ENCODE results near the gene ERCC6.
A peak's percentile ranks its signal among the peaks of the same experiment; 100 is the strongest.

Gene ERCC6

DNA sequence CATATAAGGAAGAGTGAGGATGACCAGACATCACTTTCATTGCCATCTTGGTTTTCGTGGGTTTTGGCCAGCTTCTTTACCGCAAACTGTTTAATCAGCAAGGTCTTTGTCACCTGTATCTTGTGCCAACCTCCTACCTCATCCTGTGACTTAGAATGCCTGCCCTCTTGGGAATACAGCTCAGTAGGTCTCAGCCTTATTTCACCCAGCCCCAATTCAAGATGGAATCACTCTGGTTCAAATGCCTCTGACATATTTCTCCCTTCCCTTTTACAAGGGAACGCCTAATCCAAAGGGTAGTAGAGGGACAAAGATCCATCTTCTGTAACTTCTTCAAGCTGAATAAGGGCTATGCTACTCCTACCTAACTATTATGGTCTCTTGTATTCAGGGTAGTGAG lies 4.7 kb upstream of the ERCC6 start:
- DNase-seq: no peak

DNA sequence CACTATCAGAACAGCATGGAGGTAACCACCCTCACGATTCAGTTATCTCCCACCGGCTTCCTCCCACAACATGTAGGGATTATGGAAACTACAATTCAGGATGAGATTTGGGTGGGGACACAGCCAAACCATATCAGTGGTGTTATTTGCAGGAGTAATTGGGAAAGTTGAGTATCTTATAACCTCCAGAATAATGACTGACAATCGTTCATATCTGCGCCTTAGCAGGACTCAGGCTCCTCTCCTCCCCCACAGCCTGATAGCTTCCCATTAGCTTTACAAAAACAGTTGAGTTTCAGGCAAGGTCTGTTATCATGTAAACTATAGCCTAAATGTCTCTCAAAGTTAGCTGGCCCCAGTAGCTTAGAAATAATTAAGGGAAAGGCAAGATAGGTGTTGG lies 3.4 kb upstream of the ERCC6 start:
- no peak for DNase-seq

DNA sequence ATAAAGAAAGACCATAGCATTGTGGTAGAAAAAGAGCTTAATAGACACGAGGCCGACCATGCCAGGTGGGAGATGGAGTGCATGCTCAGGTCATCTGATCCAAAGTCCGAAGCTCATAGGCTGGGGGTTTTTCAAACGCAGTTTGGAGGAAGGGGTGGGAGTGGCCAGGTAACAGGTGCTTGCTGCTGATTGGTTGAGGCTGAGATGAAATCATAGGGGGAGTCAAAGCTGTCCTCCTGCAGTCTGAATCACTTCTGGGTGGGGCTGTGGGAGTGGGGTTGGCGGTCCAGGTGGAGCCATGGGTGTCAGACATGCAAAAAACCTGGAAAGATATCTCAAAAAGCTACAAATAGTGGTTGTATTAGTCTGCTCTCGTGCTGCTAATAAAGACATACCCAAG lies 2.8 kb upstream of the ERCC6 start:
- DNase-seq: no peak

DNA sequence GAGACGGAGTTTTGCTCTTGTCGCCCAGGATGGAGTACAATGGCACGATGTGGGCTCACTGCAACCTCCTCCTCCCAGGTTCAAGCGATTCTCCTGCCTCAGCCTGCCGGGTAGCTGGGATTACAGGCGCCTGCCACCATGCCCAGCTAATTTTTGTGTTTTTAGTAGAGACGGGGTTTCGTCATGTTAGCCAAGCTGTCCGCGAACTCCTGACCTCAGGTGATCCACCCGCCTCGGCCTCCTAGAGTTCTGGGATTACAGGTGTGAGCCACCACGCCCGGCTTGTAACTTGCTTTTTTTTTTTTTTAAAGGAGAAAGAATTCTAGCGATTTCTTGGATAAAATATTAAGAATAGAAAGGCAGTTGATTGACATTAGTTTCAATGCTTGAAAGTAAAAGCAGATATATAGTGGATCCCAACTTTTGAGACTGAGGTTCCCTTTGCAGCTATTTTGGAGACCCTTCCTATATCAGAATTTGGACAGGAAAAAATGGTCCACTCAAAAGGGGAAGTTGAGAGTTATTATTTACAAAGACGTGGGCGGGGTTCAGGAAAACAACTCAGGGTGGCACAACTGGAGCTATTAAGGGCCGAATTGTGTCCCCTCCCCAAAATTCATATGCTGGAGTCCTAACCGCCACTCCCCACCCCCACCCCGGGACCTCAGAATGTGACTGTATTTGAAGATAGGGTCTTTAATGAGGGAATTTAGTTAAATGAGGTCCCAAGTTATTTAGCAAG lies 1.3 kb upstream of the ERCC6 start:
- no peak for DNase-seq

DNA sequence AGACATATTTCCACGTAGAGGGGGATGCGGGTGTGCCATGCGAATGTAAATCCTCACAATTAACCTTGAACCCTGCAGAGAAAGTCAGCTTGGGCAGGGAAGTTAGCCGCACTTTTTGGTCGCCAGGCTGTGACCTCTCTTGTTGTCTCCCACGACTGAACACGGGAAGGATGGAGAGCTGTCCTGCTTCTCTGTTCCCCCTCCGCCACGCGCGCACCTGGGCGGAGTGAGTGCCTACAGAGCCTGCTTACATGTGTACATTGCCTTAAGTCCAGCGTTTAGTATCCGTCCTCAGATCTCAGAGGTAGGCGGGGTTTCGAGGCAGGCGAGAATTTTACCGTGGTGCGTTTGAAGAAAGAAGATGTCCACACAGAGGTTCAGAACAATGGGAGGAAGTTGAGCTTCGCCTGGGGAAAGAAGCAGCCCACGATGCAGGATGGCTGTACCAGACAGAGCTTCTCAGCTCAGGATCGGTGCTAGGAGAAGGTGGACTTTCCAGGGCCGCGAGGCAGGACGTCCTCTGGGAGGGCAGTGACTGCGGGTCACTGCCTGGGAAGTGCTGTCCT lies 482 bp upstream of the ERCC6 start:
- DNase-seq: peak; percentile 30

DNA sequence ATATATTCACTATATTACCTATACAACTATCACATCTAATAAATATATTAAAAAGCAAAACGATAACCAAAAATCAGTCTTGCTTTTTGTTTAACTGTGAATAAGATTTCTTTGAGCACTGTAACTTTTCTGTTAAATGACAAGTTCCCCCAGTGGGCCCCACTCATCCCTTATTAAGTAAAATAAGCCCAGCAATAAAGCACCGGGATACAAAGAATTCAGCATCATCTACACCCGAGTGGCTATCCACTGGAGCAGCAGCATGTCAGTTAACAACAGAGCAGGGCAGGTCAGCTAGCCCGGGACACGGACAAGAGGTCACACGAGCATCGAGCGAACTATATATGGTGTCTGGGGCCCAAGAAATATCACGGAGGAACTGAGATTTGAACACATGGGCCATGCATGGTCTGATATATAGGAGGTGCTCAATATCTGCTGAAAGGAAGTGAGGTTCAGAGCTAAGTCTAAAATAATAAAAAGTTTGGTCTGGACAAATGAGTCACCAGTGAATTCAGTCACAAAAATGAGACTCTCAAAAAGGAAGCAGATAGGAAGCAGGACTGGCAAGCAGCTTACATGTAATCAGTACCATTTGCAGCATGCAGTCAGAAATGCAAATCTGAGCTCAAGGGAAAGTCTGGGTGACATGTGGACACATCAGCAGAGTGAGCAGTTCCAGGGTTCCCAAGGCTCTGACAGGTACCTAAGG lies 4.1 kb downstream of the ERCC6 start:
- no peak for DNase-seq

DNA sequence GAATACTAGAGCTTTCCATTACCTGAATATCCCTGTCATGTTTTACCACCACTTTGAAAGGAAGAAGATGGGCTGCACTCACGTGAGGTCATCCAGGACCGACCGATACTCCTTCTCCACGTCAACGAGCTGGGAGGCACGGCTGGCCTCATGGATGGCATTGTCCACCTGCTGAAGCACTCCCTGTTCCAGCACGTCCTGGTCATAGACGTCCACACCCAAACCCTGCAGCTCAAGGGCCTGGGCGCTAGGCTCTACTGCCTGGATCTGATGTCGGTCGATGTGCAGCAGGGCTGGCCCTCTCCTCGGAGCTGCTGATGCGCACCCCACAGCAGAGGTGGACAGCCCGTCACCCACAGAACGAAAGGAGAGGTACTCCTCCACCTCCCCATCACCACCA lies 6.5 kb downstream of the ERCC6 start:
- DNase-seq: no peak

DNA sequence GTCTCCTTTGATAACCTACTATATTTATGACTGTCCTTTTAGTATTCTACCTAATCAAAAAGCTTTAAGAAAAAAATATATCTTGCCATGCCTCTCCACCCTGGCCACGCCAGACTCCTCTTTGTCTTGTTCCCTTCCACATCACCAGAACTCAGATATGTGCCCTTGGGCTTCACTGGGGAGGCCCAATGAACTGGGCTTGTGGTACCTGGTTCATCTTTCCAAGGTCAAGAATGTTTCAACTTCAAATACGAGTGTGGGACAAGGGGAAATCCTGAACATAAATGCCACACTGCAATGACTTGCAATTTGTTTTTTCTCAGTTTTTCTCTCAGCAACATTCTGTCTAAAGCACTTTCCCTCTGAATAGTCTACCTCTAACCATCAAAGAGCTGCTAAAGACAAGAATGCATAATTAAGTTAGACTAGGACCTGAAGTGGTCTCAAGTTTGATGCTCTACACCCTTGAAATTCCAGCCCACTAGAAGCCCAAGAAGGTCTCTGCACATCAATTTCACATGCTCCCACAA lies 9.9 kb downstream of the ERCC6 start:
- DNase-seq: no peak

DNA sequence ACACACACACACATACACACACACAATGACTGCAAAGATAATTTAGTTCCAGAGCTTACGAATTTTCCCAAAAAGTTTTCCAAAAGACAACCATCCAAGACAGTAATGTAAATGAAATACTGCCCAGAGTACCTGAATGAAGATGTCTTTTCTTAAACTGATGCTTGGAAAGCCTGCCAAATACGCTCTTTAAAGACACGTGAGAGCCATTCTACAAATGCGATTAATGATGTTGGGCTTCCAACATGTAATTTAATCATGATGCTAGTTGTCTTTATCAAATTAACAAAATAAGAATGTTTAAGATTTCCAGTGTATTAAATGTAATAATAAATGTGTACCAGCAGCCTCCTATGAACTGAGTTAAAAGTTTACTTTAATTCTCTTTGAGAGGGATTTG lies 11.1 kb downstream of the ERCC6 start:
- no peak for DNase-seq

DNA sequence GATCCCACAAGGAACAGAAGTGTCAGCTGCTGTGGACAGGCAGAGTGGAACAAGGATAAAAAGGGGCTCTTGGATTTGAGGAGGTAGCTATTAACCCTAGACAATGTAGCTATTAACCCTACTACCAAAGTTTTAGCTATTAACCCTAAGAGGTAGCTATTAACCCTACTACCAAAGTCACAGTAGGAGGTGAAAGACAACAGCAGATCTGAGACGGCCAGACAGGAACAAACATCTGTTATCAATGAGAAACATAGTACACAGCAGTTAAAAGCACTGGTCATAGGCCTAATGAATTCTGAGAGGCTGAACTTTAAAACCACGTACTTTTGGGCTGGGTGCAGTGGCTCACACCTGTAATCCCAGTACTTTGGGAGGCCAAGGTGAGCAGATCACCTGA lies 11.9 kb downstream of the ERCC6 start:
- no peak for DNase-seq

DNA sequence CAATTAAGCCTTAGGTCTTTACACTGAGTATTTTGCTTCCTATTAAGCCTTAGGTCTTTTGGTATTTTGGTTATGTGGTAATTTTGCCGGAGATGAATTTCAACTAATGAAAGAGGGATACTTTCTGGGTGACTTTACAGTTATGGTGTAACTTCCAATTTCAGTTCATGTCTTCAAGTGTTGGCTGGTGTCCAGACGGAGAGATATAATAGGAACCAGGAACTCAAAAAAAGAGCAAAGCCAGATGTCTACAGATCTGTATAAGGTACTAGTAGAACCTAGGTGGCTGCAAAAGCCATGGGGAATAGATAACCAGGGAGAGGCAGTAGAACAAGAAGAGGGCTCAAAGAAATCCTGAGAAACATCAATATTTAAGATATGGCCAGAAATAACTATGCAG lies 12.3 kb downstream of the ERCC6 start:
- no peak for DNase-seq

DNA sequence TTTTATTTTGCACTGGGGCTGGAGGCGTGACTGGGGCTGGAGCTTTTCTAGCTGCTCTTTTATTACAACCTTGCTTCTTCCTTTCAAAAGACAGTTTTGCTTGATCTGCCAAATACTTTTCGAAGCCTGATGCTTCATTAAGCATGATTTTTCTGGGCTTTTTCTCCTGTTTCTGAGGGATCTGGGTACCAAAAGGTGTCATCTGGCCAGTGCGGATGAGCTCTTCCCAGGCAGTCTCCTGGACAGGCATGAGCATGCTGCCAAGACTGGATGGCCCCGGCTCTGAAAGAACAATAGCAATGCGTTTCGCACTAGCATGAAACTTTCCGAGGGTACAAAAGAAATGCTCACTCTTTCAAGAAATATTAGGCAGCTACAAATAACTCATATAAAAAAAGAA lies 14.4 kb downstream of the ERCC6 start:
- DNase-seq: no peak

DNA sequence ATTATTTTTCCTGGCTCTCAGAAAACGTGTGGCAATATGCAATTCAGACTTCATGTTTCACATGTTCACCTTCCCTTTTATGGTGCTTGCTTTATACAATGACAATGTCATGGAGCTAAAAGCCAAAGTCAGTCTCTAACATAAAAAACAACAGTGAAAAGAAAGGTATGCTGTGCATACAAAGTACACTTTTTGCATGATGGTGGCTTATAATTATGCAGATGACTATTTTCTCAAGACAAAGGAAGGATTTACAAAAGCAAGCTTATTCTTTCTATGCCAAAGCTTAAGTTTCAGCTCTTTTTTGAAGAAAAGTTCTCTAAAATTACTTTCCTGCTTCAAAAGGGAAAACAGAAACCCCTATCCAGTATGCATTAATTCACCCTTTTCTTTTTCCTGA lies 15.6 kb downstream of the ERCC6 start:
- no peak for DNase-seq

DNA sequence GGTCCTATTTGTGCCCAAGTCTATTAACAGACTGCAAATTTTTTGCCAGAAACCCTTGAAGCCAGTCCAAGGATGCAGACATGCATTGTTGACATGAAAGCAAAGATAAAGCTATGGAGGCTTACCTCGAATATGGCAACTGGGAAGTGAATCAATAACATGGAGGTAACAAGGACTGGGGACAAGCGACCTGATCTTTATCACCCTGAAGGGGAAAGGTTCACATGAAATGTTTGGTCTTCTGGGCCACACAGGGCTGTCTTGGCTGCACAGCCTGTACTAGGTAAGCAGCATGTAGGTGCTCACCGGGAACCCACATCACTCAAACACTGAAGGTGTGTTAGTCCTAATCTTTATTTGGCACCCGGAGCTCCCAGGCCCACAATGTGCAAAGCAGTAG lies 17.9 kb downstream of the ERCC6 start:
- DNase-seq: no peak

DNA sequence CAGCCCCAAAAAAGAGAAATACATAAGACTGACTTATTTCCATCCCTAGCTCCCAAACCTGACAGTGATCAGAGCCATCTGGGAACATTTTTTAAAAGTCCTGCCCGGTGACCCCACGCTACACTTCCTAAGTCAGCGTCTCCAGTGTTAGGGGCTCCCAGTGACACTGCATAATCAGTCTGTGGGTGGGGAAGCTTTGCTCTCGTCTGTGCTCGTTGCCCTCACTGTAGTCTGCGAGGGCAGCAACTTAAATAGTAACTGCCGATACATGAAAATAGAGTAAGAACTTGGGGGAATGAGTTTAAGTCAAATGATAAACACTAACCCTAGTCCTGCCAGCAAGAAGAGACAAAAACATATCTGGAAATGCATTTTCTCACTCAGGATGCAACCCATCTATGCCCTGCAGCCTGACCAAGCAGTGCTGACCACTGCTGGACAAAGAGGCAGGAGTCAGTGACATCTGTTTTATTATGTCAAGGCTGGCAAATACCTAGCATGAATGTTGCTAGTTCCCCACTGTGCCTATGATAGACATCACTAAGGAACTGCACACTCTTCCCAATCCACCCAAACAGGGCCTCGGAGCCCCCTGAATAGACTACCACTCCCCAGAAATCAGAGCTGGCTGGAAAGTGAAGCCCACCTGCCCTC lies 18.7 kb downstream of the ERCC6 start:
- DNase-seq: no peak

DNA sequence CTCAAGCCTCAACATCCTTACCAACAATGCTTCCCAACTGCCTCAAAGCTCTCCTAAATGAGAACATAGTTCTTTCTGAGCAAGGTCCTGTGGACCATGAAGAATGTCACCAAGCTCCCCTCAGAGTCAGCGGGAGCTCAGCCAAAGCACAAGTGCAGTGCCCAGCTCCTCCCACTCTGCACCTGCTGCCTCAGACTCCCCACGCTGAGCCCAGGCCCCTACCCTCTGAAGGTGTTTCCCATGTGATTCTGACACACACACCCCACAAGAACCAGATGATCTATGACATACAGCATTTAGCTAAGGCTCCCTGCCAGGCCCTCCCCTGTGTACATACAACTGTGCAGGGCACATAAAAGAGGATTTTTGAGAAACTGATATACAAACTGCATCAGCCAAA lies 19.2 kb downstream of the ERCC6 start:
- no peak for DNase-seq

DNA sequence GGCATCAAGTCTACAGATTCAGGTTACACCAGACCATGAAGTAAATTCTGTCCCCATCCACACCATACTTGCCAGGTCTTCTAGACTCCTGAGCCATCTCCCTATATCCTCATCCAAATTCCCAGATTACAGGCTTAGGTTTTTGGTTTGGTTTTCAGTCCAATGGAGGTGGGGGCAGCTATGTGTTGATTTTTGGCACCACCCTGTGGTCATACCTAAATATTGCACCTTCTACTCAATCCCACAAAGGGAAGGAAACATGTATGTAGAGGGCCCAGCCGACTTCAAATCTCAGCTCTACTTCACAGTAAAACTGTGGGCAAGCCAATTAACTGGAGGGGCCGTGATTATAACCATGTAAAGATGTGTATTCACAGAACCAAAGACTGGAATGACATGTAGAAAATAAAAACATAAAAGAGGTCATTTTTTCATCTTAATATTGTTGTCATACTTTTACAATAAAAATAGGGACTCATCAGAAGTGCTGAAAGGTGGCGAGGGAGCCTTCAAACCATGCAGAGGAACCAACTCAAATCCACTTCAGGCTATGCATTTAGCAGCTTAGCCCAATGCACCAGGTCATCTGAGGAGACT lies 19.8 kb downstream of the ERCC6 start:
- peak; percentile 22 for DNase-seq

DNA sequence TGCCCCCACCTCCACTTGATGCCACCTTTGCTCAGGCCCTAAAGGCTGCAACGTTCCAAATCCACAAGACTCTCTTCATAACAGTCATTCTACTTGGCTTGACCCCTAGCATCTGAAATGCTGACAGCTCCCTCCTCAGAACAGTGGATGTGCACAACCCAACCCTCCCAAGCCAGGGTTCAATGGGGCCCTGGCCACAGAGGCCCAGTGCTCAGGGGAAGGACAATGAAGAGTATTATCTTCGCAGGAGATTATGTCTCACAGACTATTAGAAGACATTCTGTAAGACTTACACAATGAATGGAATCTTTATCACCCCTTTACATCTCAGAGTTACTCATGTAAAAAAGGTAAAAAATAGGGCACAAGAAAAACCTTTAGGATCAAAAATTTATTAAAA lies 20.4 kb downstream of the ERCC6 start:
- DNase-seq: no peak

DNA sequence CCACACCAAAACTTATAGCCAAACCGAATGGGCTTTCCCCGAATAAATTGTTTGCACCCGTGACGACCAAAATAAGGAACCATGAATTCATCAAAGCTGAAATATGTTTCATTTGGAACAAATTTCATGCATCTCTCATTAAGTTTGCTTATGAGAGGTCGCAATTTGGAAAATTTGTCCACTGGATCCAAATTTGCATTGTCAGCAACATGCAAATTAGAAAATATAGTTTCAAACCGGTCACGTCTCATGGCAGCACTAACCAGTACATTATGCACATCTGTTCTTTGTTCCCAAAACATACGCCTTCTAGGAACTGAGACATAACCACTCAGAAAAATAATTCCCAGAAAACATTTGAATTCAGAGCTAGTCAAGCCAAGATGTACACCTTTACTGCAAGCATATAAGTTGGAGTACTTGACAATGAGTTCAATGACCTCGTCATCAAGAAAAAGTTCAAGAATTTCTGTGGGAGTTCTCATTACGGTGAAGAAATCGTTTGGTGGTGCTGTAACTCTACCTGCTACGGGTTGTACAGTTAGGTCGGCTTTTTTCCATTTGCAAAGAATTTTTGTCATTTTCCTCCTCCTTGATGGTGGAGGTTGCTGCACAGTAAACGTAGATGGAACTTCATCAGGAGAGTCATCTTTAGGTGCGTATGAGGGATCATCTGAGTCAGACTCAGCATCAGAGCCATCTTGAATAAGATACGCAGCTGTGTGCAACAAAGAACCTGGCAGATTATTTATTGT lies 22.5 kb downstream of the ERCC6 start:
- no peak for DNase-seq

DNA sequence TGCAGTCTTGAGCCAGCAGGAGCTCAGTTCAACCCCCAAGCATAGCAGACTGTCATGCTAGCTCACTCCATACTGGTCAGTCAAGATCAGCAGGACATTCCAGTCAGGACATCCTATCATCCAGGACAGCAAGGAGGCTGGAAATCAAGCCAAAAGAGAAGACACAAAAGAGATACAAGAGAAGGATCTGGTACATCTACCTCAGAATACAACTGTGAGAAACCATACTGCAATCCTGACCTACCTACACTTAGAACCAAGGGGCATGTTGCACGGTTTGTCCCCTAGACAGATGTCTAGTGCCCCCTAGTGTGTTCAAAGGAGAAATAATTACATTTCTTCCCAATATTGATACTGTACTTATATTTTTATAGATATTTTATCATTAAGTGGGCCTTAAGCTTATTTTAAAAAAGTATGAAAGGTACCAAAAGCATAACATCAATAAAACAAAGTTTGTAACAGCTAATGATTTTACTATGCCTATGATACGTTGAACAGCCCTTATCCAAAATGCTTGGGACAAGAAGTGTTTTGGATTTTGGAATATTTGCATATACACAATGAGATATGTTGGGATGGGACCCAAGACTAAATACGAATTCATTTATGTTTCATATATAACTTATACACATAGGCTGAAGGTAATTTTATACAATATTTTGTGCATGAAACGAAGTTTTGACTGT lies 26.7 kb downstream of the ERCC6 start:
- DNase-seq: peak; percentile 29

DNA sequence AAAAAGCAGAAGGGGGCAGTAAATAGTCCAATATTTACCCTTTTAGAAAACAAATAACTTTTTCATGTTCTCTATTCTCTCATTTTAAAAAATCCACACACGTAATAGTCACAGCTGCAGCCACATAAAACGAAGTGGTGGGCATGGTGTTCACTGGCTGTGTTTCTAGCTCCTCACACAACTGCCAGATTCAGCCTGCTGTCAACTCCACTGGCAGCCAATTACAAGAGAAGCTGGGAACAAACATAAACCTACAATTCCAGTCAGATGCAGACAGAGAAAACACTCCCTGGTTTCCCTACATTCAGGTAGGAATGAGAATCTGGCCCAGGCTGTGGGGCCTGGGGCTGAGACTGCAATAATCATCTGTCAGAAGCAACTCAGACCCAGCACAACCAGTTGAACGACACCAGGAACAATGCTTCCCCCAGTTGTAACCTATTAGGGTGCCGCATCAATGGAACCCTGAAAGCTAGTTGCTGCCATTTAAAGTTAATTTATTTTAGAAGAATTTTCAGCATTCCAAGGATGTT lies 29.1 kb downstream of the ERCC6 start:
- DNase-seq: no peak

DNA sequence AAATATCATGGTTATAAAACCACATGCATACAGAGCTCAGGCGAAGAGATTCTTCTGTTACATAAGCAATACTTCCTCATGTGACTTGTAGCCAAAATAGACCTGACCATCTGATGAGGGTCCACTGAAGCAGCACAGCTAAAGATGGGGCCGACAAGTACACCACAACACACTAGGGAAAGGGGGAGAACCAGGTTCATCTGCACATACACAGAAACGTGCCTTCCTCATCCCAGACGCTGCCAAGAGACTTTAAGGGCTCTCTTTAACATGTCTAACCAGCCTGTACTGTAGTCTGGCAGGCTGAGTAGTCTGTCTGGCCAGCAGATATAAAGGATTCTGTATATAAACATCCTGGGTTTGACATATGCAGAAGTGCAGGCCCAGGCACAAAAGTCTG lies 30.3 kb downstream of the ERCC6 start:
- DNase-seq: no peak

Measured in NCI-H510A treated with DMSO at 0.1 percent for 48 hours (cell line).